Stomach (tissue), 4 donors: Measurements from ENCODE around the gene ITIH6.

ENCODE experiments used
- CTCF ChIP-seq, 7 experiments: fragments of 450-650 bp in 4 of 7; fragments of 200-600 bp in 3 of 7; sonication (generic) in 3 of 7; IDR thresholded peaks; one replicate each; pipeline ENCODE4 v1.5.1; 2016 to 2019; ENCODE audit warnings: antibody characterized with exemption in 7 of 7, control low read depth in 2 of 7, mild to moderate bottlenecking in 1 of 7
- EP300 ChIP-seq: sonication (generic); formaldehyde crosslinking; IDR thresholded peaks from one replicate; pipeline ENCODE4 v1.6.1; 2017; ENCODE audit warnings: antibody characterized with exemption
- POLR2A ChIP-seq, 4 donors: fragments of 450-650 bp; IDR thresholded peaks; one replicate each; pipeline ENCODE4 v1.6.1; 2016; ENCODE audit warnings: antibody characterized with exemption in 4 of 4, control low read depth in 2 of 4, mild to moderate bottlenecking in 1 of 4, moderate library complexity in 1 of 4
- POLR2AphosphoS5 ChIP-seq, 3 donors: sonication (generic); formaldehyde crosslinking; IDR thresholded peaks; one replicate each; pipeline ENCODE4 v1.6.1; 2016; ENCODE audit warnings: antibody characterized with exemption in 3 of 3

- TF ChIP-seq CTCF (IDR thresholded peaks at IDR 0.05) (no peak), POLR2A (IDR thresholded peaks at IDR 0.05) (no peak), EP300 (no peak), POLR2AphosphoS5 (IDR thresholded peaks at IDR 0.05) (no peak)
These were observed 27.8 kb upstream of the ITIH6 start for GRCh38 chrX:54825716-54826438.
